HG03378 (cell line): ENCODE results near the gene TRIM23.
"Not testable (repeated sequence)": the region's sequence is repeated elsewhere in the genome, so short reads cannot be mapped to it uniquely, and the experiment has no call there.

Source experiments
- ATAC-seq: cut with Tn5 transposase; IDR thresholded peaks from one replicate; pipeline ENCODE4 v1.9.1; 2021; ENCODE audit warnings: mild to moderate bottlenecking, moderate library complexity; ENCODE audit not compliant: unreplicated experiment

Gene TRIM23

GRCh38 chr5:65624025-65624570 is at the start of gene TRIM23:
TSS of gene TRIM23 (minus strand) at chr5:65624333. CDS start at chr5:65624274, 59 bp downstream.
- peak; percentile 87 for ATAC-seq

- ATAC-seq = no peak
Observed at GRCh38 chr5:65672796-65673195, 48.7 kb upstream of the TRIM23 start.

GRCh38 chr5:65668696-65669095 is 44.6 kb upstream of the TRIM23 start:
- ATAC-seq = no peak

- no peak for ATAC-seq
Observed at GRCh38 chr5:65663804-65664521, 39.8 kb upstream of the TRIM23 start.

GRCh38 chr5:65654713-65655112 is 30.6 kb upstream of the TRIM23 start:
- no peak for ATAC-seq

GRCh38 chr5:65651144-65651543 is 27.0 kb upstream of the TRIM23 start:
- no peak for ATAC-seq

- no peak for ATAC-seq
Observed at GRCh38 chr5:65647941-65648340, 23.8 kb upstream of the TRIM23 start.

- no peak for ATAC-seq
Observed at GRCh38 chr5:65646938-65647337, 22.8 kb upstream of the TRIM23 start.

- ATAC-seq = no peak
Observed at GRCh38 chr5:65640240-65640639, 16.1 kb upstream of the TRIM23 start.

GRCh38 chr5:65630981-65631380 is 6.8 kb upstream of the TRIM23 start:
- no peak for ATAC-seq

GRCh38 chr5:65625743-65626142 is 1.6 kb upstream of the TRIM23 start:
- no peak for ATAC-seq

GRCh38 chr5:65624571-65625555 is 730 bp upstream of the TRIM23 start, which contains the start of the genes SHLD3 and TRAPPC13:
TSS of gene SHLD3 (plus strand) at chr5:65625027. CDS start at chr5:65629588, 4,561 bp downstream.
TSS of gene TRAPPC13 (plus strand) at chr5:65625027. CDS start at chr5:65625061, 34 bp downstream.
- ATAC-seq = peak; percentile 77

- no peak for ATAC-seq
Observed at GRCh38 chr5:65623482-65623881, 651 bp downstream of the TRIM23 start.

GRCh38 chr5:65621961-65622360 is 2.2 kb downstream of the TRIM23 start:
- not testable (repeated sequence) for ATAC-seq

GRCh38 chr5:65620021-65620420 is 4.1 kb downstream of the TRIM23 start:
- no peak for ATAC-seq

GRCh38 chr5:65612298-65612907 is 11.7 kb downstream of the TRIM23 start:
- ATAC-seq = no peak

GRCh38 chr5:65611524-65611923 is 12.6 kb downstream of the TRIM23 start:
- no peak for ATAC-seq

- ATAC-seq = not testable (repeated sequence)
Observed at GRCh38 chr5:65601761-65602160, 22.4 kb downstream of the TRIM23 start.

- ATAC-seq = no peak
Observed at GRCh38 chr5:65588694-65589093, 35.4 kb downstream of the TRIM23 start.

- no peak for ATAC-seq
Observed at GRCh38 chr5:65577141-65577540, 47.0 kb downstream of the TRIM23 start.
